Heart left ventricle (tissue), 13 donors: ENCODE results near the gene USP32.

ENCODE experiments used
- CTCF ChIP-seq, 12 donors: fragments of 200-600 bp; sonication (generic) in 4 of 12; IDR thresholded peaks; one replicate each; pipeline versions ENCODE4 v1.5.0 to v1.8.0; 2018 to 2022; ENCODE audit warnings: antibody characterized with exemption in 12 of 12, mild to moderate bottlenecking in 5 of 12
- POLR2A ChIP-seq, 2 donors: fragments of 450-650 bp; IDR thresholded peaks; one replicate each; pipeline ENCODE4 v1.6.1; 2017; ENCODE audit warnings: antibody characterized with exemption in 2 of 2, mild to moderate bottlenecking in 2 of 2, moderate library complexity in 2 of 2
- donor health status: ischemic (EF 13 %, LVEDD 7.1; RV severe dilation, severe dysfunction).
- donor health status: DM: no; HTN: yes; CAD: no.
- donor health status: DM: no; HTN: no; CAD: no.
- donor health status: ischemic (EF 25% LVEDD 6.9; RV normal size, moderate dysfunction).
- donor health status: ischemic (EF 25% LVEDD 5.7; RV mildly dilated, moderate dysfunction).
- donor health status: ischemic (EF 35%, LVEDD 5.7; RV mildly dilated, moderate dysfunction).
- donor health status: nonischemic (EF 11% LVEDD 7.7; RV severe dilation, severe dysfunction).
- donor health status: DM: yes; HTN: yes; CAD: no.
- donor health status: PGD.
- donor health status: ischemic (EF 29% LVEDD 5.4; RV normal size, mild dysfunction).
- donor health status: nonischemic (EF 23%, LVEDD 6.1; RV moderate dilation, normal function).

GRCh38 chr17:60345233-60345632 is 46.7 kb downstream of the USP32 start:
- TF ChIP-seq CTCF (IDR thresholded peaks at IDR 0.05) (no peak), POLR2A (IDR thresholded peaks at IDR 0.05) (no peak)
